Ramos (cell line): ENCODE results near the gene BOLA2.
"Not testable (repeated sequence)": the region's sequence is repeated elsewhere in the genome, so short reads cannot be mapped to it uniquely, and the experiment has no call there.

ENCODE experiments used
- in situ Hi-C: fragments of 300-500 bp; cut with MboI; formaldehyde crosslinking; loops from one replicate; pipeline ENCODE4 v1.14.3; 2022; ENCODE audit warnings: low sequenced_read_pairs; ENCODE audit not compliant: unreplicated experiment

BOLA2 gene

DNA sequence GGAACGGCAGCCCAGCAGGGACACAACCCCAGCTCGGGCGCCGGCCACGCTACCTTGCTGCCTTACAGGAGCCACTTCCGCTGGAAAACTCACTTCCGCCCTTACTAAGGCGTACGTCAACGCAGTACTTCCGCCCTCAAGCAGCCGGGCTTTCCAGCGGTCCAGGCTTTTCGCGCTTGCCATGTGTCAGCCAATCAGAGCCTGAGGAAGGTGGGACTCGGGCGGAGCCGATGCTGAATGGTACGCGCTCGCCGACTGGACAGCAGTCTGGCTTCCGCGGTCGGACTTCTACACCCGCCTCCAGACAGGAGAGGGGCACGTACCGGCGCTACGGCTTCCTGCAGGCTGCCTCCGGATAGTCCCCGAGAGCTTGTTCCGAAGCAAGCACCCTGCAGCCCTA lies at the start of gene BOLA2, which contains the start of gene SLX1B:
BOLA2 (minus strand) TSS at position 83 of the 400 bp plus-strand sequence. CDS start 98 bp downstream, outside the sequence.
SLX1B (plus strand) TSS at position 265 of the 400 bp plus-strand sequence.
- in situ Hi-C loops = not testable (repeated sequence)

DNA sequence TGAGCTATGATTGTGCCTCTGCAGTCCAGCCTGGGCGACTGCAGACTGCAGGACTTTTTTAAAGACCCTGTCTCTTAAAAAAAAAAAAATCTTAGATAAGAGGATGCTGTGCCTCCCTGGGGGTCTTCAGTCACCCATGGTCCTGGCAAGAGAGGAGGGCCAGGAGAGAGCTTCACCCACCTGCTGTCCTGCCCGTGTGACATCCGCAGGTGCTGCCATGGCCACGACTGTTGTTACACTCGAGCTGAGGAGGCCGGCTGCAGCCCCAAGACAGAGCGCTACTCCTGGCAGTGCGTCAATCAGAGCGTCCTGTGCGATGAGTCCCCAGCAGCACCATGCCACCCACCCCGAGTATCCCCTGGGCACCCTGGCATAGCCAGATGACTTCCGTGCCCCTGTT lies 28.1 kb upstream of the BOLA2 start:
- in situ Hi-C loops = not testable (repeated sequence)

GRCh38 chr16:29472065-29472464 lies 17.9 kb upstream of the BOLA2 start:
- in situ Hi-C loops = not testable (repeated sequence)

DNA sequence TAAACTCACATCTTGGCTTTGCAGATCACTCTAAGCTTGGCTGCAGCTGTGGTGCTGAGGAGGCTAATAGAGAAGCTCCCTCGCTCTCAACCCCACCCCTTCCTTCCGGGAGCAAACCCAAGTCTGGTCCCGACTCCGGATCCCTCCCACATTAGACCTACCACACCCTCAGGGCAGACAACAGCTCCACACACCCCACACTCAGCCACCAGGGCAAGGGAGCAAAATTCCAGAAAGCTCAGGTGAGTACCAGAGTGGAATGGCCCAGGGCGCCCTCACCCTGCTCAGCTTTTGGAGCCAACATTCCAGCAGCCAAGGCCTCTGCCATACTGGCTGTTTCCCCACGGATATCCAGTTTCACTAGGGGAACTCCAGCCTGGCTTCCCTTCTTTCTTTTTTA lies 15.5 kb upstream of the BOLA2 start:
- in situ Hi-C loops = not testable (repeated sequence)

- in situ Hi-C loops = not testable (repeated sequence)
Observed at GRCh38 chr16:29467654-29468366, 13.7 kb upstream of the BOLA2 start.

DNA sequence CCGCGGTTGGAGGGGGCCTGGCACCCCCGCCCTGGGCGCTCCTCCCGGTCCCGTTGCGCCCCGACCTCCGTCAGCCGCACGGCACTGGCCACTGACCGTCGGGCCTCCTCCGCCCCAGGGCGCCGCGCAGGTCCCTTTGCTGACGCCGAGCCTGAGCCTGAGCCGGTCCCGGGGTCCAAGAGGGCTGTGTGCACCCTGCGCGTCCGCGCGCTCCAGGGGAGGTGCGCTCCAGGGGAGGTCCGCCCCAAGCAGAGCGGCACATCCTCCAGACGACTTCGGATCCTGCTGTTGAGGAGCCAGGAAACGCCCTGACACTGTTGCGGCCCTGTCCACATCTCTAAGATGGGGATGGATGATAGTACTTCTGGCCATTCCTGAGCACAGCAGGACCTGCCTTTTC lies 12.8 kb upstream of the BOLA2 start:
- in situ Hi-C loops = not testable (repeated sequence)

GRCh38 chr16:29465985-29466824 lies 12.1 kb upstream of the BOLA2 start:
- in situ Hi-C loops = not testable (repeated sequence)

- in situ Hi-C loops = not testable (repeated sequence)
Observed at GRCh38 chr16:29460647-29461030, 6.5 kb upstream of the BOLA2 start.

- in situ Hi-C loops = not testable (repeated sequence)
Observed at GRCh38 chr16:29459706-29460646, 5.8 kb upstream of the BOLA2 start, which contains the start of gene SULT1A4. SULT1A4 (plus strand) TSS chr16:29459913; CDS start chr16:29461386, 1,473 bp downstream.

DNA sequence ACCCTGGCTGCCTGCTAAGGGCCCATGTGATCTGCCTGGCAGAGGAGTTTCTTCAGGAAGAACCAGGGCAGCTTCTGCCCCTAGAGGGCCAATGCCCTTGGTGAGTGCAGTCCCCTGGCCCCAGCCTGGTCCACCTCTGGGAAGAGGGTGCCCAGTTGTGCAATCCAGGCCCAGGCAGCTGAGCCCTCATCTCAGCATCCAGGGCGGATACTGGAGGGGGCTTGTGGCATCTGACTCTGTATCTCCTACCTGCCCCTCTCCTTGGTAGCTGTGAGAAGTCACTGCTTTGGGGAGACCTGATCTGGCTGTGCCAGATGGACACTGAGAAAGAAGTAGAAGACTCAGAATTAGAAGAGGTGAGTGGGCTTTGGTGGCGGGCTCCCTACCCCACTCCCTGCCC lies 3.5 kb upstream of the BOLA2 start:
- in situ Hi-C loops = not testable (repeated sequence)

DNA sequence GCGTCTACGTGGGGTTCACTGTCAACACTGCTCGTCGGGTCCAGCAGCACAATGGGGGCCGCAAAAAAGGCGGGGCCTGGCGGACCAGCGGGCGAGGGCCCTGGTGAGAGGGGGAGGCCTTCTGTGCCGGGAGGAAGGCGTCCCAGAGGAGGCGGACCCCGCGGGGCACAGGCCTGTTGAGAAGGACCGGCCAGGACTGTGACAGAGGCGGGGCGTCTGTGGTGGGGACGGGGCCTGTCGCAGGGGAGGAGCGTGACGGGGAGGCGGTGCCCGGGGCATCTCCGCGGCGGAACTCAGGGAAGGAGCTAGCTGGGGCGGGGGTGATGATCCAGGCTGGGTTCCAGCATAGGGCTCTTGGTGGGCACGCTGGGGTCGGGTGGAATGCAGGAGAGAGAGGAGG lies 677 bp upstream of the BOLA2 start:
- in situ Hi-C loops = not testable (repeated sequence)

DNA sequence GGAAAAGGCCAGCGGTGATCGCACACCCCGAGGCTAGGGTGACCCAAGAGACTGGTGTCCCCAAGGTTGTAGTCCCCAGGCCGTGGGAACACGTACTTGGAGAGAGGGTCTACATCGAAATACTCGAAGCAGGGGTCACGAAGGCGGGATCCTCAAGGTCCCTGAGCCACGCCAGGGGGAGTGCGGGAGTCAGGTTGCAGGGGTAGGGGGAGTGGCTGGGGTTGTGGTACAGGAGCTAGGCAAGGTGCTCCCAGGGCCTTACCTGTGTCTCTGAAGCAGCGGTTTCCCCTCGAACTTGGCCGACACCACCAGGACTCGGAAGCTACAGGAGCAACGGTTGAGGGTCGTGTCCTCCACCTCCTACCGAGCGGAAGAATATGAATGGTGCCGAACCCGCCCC lies 397 bp downstream of the BOLA2 start:
- in situ Hi-C loops = not testable (repeated sequence)

DNA sequence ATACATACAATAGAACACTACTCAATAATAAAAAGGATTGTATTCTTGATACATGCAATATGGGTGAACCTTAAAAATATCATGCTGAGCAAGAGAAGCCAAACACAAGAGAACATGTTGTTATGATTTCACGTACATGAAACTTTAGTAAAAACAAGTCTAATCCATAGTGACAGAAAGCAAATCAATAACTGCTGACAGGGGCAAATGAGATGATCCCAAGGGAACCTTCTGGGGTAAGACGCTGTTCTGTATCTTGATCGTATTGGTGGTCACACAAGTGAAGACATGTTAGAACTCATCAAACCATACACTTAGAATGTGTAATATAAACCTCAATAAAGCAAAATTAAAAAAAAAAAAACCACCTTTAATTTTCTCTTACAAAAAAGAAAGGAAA lies 28.8 kb downstream of the BOLA2 start:
- in situ Hi-C loops = not testable (repeated sequence)

DNA sequence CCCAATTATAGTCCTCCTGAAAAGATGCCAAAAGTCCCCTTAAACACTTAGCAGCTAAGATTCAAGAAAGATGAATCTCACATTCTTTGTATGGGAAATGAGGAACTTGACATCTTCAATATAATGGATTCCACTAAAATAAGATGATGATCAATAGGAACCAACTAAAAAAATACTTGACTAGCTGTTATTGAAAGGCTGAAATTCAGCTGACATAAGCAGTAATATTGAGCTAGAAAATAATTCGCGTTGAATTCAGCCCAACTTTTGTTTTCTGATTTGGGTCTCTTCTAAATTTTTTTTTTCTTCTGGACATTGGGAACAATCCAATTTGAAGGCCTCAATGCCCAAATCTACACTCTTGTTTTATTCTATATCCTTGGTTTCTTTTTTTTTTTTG lies 30.6 kb downstream of the BOLA2 start:
- in situ Hi-C loops = not testable (repeated sequence)

- in situ Hi-C loops = not testable (repeated sequence)
Observed at GRCh38 chr16:29405249-29405648, 48.9 kb downstream of the BOLA2 start.
